Measurements from ENCODE around the gene EIF3F.

Gene EIF3F

DNA sequence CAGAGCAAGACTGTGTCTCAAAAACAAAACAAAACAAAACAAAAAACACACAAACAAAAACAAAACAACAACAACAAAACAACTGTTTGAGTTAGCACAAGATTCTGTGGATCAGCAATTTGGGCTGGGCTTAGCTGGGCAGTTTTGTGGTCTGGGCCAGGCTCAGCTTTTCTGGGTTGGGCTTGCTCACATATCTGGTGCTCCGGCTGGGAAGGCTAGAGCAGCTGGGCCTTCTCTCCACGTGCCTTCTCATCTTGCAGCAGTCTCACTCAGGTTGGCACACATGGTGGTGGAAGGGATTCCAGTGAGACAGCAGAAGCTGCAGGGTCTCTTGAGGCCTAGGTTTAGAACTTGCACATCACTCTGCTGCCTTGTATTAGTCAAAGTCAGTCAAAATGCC is 35.7 kb downstream of the EIF3F start:
- no peak for DNase-seq (ENCODE audit: low read depth in 2 of 2)

DNA sequence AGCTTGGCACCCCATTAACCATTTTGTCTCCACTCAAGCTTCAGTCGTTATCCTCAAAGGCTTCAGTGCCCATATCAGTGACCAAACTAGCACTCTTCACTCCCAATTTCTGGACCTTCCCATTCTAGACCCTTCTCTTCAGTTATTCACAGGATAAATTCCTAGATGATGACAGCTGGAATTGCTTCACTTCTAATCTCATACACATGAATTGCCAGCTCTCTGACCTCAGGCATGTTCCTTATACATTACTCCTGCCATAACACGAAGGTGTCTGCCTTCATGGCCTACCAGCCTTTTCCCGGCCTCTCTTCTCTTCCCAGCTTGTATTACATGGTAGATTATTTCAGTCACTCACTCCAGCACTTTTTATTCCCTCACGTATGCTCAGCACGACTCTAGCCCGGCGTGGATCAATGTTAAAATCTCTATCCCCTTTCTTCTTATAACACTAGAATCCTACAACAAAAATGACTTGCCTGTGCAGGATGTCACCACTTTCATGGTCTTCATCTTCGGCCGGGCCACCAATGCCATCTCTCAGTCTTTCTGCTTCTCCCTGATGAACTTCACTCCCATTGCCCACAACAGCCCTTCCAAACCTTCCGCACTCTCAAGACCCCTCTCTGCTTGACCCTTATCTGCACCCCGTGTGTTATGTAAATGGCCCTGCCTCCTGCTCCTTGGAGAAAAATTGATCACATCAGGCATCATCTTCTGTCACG is 36.9 kb downstream of the EIF3F start:
- no peak for DNase-seq (ENCODE audit: low read depth in 2 of 2)

DNA sequence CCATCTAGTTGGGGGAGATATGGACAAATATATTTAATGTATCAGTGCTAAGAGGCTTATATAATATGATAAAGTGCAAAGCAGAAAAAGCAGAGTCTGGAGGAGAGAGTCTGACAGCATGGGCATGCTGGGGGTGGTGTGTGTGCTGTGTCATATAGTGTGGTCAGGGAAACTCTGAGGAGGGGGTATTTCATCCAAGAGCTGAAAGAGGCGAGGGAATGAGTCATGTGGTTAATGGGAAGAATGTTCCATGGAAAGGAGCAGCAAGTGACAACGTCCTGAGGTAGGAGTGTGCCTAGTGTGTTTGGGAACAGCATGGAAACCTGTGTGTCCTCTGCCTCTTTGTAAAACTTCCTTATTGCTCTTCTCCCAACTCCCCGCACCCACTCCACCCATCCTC is 38.0 kb downstream of the EIF3F start:
- no peak for DNase-seq (ENCODE audit: low read depth in 2 of 2)

DNA sequence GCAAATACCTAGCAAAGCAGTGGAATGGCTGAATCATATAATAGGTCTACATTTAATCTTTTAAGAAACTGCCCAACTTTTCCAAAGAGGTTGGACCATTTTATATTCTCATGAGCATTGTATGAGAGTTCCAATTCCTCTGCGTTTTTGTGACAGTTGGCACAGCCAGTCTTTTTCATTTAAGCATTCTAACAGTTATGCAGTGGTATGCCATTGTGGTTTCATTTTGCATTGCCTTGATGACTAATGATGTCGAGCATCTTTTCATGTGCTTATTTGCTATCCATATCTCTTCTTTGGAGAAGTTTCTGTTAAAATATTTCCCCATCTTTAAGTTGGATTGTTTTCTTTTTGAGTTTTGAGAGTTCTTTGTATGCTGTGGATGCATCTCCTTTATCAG is 38.7 kb downstream of the EIF3F start:
- DNase-seq (ENCODE audit: low read depth in 2 of 2), result no peak

DNA sequence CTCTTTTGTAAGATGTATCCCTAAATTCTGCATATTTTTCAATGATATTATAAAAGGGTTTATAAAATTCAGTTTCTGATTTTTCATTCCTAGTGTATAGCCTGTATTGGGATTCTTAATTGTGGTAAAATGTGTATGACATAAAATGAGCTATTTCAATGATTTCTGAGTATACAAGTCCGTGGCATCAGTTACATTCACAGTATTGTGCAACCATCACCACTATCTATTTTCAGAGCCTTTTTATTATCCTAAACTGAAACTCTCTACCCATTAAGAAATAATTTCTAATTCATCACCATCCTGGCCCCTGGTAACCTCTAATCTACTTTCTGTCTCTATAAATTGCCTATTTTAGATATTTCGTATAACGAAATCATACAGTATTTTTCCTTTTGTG is 39.8 kb downstream of the EIF3F start:
- no peak for DNase-seq (ENCODE audit: low read depth in 2 of 2)

DNA sequence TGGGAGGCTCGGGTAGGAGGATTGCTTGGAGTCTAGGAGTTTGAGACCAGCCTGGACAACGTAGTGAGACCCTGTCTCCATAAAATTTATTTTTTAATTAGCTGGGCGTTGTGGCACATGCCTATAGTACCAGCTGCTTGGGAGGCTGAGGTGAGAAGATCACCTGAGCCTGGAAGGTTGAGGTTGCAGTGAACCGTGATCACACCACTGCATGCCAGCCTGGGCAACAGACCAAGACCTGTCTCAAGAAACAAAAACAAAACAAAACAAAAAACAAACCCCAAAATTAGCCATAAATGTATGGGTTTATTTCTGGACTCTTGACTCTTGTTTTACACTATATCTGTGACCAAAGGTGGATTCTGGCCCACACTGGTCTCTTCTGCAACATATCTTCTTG is 41.6 kb downstream of the EIF3F start:
- no peak for DNase-seq (ENCODE audit: low read depth in 2 of 2)

DNA sequence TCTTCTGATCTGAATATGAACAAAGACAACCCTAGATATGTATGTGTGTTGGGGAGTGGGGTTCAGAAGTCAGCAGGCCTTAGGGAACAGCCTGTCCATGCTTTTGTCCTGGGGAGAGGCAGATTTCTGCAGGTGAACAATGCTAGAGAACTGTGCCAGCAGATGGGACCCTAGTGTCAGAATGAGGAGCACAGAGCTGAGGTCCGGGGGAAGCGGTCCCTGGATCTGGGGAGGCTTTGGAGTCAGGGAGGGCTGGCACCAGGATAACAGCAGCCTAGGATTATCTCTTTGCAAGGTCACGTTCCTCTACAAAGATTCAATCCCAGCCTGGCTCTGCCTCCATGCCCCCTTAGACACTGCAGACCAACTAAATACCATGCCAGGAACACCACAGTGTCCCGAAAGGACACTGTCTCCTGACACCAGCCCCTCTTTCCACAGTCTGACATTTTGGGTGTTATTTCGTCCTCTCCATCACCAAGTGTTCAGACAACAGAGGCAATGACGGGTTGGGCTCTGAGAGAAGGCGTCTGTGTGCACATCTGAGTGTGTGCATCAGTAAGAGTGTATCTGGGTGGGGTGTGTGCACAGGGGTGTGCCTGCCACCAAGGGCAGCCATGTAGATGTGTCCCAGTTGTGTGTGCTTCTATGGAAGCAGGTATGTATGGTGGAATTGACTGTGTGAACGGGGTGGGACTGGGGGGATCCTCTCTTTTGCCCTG is 43.5 kb downstream of the EIF3F start:
- DNase-seq (ENCODE audit: low read depth in 2 of 2), result no peak

DNA sequence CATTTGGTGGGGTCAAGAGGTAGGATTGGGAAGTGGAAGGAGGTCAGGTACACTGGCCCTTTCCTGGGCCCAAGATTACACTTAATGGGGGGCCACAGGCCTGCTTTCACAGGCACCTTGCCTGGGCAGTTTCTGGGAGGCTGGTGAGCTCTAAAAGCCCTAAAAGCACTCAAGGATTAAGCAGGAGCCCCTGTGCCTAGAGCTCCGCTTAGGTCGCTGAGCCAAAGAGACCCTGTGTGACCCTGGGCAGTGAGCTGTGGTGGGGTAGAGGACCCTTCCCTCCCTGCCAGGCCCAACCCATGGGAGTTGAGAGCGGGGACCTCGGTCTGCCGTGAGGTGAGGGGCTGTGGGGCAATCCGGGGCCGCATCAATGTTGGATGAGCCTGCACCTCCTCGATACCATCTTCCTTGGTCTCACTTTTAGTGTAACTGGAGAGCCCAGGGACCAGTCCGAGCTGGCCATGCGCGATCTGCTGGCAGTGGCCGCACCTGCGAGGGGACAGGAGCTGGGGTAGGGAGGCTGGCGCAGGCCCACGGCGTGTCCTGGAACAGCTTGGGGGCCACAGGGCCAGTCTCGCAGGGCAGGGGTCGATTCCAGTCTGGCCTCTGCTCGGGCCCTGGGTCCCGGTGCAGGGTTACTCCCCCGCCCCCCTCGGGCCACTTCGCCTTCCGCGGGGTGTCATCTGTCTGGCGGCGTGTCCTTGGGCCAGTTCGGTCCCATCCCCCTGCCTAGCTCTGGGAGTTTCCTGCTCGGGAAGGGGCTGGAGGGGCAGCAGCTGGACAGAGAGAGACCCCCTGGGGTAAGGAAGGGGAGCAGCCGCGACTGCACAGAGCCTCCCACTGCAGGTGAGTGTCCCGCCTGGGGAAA is 44.3 kb downstream of the EIF3F start:
- DNase-seq (ENCODE audit: low read depth in 2 of 2), result no peak

DNA sequence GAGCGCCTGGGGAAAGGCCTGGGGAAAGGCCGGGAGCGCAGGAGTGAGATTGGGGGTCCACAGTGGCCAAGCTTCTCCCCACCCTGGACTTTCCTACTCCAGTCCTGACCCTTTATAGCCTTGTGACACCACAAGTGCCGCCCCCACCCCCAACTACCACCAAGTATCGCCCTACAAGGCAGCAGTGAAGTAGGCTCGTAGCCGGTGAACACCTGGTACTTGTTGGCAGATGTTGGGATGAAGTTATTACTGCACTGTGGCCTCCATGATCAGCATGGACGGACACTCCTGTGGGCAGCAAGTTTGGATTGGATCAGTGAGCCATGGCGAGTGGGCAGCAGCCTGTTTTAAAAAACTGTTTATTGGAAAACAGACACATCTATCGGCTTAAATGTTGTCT is 45.0 kb downstream of the EIF3F start:
- no peak for DNase-seq (ENCODE audit: low read depth in 2 of 2)

DNA sequence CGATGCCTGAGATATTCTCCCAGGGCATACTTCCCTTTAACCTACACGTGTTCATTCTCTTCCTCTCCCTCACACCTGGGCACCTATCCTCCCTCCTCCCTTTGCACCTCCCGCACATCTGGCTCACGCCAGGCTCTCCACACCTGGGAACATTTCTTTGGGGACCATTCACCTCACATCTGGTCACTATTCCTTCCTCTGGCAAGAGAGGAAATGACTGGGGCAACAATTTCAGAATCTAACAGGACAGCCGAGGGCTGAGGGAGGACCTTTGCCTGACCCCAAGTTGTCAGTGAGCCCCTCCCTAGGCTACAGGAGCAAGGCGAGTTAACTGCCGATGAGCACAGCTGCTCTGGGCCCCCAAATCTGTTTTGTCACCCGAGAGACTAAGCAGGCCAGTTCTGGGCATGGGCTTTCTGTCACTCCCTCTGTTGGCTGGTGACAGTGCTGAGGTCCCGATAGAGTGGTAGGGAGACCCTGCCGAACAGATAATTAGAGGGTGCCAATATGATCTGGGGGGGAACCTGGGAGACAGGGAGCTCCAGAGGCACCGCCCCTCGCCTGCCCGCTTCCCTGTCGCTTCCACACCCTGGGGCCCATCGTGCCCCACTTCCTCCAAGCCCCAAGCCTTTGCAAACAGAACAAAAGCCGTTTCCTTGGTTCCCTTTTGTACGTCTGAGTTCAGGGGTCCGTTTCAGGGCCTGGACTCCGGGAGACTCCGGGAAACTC is 45.6 kb downstream of the EIF3F start:
- DNase-seq (ENCODE audit: low read depth in 2 of 2), result no peak

DNA sequence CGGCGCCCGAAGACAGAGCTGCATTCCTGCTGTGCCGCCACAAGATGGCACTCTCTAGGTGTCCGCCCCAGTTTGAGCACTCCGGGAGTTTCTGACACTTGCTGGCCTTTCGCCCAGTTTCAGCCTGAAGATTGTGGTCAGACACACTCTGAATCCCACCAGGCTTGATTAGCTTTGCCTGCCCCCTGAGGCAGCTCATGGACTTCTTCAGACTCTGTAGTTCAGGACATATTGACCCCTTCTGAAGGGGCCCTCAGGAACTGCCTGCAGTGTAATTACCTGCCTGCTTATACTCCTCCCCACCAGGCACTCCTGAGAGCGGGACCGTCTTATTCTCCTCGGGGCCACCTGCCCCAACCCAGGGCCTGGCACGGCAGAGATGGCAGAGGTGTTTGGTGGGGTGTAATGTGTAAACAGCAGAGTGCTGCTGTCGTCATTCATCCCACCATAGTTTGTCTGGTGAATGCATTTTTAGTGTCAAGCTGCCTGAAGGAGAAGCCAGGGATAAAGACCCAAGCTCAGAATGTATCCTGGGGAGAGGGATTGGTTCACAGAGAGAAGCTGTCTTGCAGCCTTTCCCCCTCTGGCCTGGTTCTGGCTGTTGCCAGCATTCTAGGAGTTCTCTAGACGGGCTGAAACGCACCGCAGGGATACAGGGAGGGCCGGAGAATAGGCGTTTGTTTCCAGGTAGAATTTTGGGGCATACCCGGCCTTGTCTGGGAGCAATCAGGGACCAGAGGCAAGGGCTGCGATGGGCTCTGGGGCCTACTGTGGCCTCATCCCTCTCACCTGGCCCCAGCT is 46.4 kb downstream of the EIF3F start:
- peak; percentile 11 to 17 for DNase-seq (ENCODE audit: low read depth in 2 of 2)

DNA sequence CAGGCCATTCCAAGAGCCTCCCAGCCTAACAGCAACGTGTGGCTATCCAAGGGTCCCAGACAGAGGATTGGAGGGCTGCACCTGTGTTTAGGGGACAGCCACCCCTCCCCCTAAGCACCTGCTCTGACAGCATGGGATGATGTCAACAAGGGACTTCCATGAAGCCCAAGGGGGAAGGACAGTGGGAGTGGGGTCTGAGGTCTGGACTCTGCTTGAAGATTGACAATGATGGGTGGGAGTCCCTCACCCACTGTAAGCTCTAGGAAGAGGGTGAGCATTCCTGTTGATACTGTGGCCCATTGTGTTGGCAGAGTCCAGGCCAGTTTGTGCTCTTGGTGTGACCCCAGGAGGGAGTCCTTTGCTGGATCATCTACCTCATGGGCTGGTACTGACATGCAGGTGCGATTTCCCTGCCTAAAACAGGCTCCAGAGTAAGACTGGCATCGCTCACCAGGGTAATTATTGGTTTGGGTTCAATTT is 47.0 kb downstream of the EIF3F start:
- no peak for DNase-seq (ENCODE audit: low read depth in 2 of 2)

DNA sequence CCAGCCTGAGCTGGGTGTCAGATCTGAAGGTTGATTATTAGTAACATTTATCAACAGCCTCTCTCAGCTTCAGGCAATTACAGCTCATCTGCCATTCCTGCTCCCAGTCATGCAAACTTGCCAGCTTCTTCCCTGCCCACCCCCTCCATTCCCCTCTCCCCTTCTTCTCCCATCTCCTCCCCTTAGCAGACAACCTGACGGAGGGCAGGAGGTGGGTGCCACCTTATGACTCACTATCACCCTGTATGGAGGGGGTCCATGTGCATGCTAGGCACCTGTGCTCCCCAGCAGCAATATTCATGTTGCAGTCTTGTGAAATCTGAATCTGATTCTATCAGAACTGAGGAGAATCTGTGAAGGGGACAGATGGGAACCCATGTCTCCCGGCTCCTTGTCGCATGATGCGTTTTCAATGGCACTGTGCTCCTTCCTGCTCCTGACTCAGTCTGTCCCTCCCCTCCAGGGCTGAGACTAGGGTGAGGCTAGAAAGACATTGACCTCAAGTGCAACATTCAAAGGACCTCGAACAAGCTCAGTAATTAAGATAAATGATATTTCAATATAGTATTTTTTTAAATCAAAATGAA is 47.6 kb downstream of the EIF3F start:
- no peak for DNase-seq (ENCODE audit: low read depth in 2 of 2)

DNA sequence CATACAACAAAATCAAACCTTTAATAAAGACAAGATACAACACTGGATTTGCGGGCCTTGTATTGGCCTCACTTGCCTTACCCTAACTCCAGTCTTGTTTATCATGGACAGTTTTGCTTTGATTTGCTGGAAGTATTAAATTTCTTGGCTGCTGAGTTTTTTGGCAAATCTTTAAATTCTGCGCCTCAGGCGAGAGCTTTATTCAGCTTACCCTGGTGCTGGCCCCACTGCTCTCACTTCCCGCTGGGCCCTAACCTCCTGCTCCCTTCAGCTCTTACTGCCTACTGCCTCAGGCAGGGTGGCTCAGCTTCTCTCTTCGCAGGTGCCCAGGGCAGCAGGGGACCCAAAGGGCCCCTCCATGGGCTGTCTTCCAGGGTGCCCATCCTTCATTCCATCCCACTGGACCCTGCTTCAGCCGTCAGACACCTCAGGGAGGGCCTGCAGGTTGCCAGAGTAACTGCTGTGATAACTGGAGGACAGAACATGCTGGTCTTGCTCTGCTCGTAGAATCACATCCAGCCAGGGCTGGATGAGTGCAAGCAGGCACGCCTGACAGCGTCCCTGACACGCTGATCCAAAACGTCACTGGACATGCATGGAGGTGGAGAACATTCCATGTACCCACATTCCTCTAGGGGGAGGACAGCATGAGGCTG is 48.2 kb downstream of the EIF3F start:
- no peak for DNase-seq (ENCODE audit: low read depth in 2 of 2)

DNA sequence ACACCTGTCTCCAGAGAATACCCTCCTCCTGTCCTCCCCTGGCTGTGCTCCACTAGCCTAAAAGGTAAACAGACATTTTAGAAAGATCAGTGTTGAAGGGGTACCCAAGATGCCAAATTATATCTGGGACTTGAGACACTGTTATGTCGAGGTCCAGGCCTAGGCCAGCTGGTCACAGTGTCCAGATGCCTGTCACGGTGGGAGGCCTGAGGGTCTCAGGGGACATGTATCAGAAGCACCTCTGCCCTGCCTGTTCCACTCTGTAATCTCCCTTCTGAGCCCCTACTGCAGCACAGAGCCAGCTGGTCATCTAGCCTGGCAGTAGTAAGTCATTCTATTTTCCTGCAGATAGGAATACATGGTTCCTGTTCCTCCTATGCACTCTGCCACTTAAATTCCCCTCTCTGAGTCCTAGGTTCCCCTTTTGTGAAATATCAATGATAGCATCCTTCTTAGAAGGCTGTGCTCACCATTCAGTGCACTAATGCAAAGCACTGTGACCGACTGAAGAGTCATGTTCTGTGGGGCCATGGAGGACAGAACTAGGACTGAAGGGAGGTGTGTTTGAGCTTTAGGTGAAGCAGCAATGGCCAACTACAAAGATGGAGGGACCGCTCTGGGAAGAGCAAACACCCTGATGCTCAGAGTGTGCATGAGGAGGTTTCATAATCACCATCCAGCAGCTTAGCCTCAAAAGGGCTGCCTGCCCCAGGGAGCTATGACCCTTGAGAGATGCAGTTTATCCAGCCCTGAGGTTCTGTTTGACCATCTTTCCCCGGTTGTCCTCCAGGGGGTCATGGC is 49.1 kb downstream of the EIF3F start:
- no peak for DNase-seq (ENCODE audit: low read depth in 2 of 2)

DNA sequence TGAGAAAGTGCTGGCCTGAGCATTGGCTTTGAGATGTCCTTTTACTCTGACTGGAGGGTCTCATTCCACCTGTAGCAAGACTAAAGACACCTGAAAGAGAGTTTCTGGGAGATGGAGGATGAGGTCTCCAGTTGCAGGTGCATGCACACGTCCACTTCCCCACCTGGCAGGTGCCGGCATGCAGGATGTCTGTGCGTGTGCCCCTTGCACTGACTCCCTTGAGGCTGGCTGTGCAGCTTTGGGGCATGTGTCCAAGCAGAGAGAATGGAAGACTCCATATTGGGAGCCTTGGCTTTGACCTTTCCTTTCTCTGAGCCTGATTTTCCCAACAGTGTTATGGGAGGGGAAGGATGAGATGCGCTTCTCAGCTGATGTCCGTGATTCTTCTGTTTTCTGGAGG is 49.8 kb downstream of the EIF3F start:
- DNase-seq (ENCODE audit: low read depth in 2 of 2), result no peak

DNA sequence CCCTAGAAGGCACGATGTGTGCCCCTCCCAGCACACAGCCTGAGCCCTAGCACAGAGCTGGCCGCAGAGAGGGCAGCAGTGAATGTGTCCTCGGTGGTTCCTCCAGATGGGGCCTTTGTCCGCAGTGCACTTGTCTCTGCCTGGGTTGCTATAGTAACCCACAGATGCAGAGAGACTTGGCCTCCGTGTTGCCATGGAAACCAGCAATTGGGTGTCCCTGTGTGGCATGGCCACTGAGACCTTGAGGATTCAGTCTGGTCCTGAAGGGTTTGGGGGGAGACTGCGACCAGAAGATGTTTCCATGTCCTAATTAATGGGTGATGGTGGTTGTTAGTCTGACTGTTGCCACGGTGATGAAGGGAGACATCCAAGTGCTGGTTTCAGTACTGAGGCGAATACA is 51.3 kb downstream of the EIF3F start:
- DNase-seq (ENCODE audit: low read depth in 2 of 2), result no peak

DNA sequence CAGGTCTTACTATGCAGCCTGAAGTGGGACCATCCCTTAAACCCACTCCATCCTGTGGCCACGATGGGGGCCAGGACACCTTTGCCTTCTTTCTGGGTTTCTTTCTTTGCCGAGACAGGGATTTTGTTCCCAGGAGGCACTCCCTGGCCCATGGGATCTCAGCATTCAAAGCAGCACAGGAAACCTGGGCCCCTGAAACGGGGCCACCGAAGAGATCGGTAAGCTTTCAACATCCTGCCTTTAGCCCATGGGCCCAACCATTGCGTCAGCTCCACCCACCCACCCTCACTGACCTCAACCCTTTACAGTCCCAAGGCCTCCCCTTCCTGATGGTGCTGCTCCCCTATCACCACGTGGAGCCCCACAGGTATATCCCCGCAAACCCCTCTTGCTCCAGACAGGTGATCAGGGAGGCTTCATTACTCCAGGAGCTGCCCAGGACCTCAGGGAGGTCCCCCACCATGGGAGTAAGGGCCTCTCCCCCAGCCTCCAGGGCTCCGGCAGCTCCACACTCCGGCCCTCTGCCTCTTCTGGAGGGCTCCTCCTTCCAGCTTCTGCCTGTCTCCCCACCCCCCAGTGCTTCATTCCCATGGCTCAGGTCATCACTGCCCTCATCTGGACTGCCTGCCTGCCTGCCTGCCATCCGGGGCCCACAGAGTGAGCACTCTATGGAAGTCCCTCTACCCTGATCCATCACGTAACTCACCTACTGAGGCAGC is 51.8 kb downstream of the EIF3F start:
- no peak for DNase-seq (ENCODE audit: low read depth in 2 of 2)

All from stimulated activated CD8-positive, alpha-beta memory T cell treated with anti-CD3 and anti-CD28 coated beads, Interleukin-7, amount 100 ng/mL, for 4 hours (primary cell).